Measurements from ENCODE around the gene TRPM3. TPM values are rescaled to one million over a fixed set of nuclear protein-coding genes. Genes with fewer than 3 reads are reported as not detected.

The TRPM3 gene
- total RNA-seq, 6 donors from 2014 or later: 0.10 to 1.0 (median 0.17) TPM; not detected in 1

GRCh38 chr9:70535546-70536323 is 585.7 kb downstream of the TRPM3 start:
- ATAC-seq (ENCODE audit: low FRiP score in 2 of 2) (no peak), DNase-seq (no peak)
- no peaks in the 10 kb centered on the region for H3K4me1 ChIP-seq
- H3K4me3 ChIP-seq: no peak overlapping the region
- WGBS, 2 donors: 85 to 88% methylated on average over 16 of the region's 16 CpGs
- no peaks in the 10 kb centered on the region for H3K27me3 ChIP-seq
- no peak overlapping the region for H3K27ac ChIP-seq
- H3K36me3 ChIP-seq: no peaks in the 10 kb centered on the region
- H3K9me3 ChIP-seq: no peaks in the 10 kb centered on the region
- no peak for TF ChIP-seq POLR2AphosphoS5 (IDR thresholded peaks at IDR 0.05)
- no peak for TF ChIP-seq EP300 (IDR thresholded peaks at IDR 0.05)
- TF ChIP-seq POLR2A (IDR thresholded peaks at IDR 0.05): no peak
- no peak for TF ChIP-seq CTCF (IDR thresholded peaks at IDR 0.05)

- no peak for TF ChIP-seq EP300 (IDR thresholded peaks at IDR 0.05)
Measured at GRCh38 chr9:70534471-70534870, 587.0 kb downstream of the TRPM3 start.

GRCh38 chr9:70534061-70534460 is 587.4 kb downstream of the TRPM3 start:
- 88 to 89% methylated on average over 4 of the region's 4 CpGs for WGBS, 2 donors
- Histone ChIP-seq H3K9me3 (no peaks in the 10 kb centered on the region), H3K27me3 (no peaks in the 10 kb centered on the region), H3K4me1 (no peaks in the 10 kb centered on the region), H3K4me3 (no peak overlapping the region), H3K27ac (no peak overlapping the region), H3K36me3 (no peaks in the 10 kb centered on the region)
- TF ChIP-seq EP300 (IDR thresholded peaks at IDR 0.05): no peak
- TF ChIP-seq POLR2A (IDR thresholded peaks at IDR 0.05): no peak
- TF ChIP-seq POLR2AphosphoS5 (IDR thresholded peaks at IDR 0.05): no peak
- no peak for TF ChIP-seq CTCF (IDR thresholded peaks at IDR 0.05)
- no peak for DNase-seq
- ATAC-seq (ENCODE audit: low FRiP score in 2 of 2): no peak

More at GRCh38 chr9:70534471-70534870, 587.0 kb downstream of the TRPM3 start:
- H3K4me3 ChIP-seq: no peak overlapping the region
- H3K36me3 ChIP-seq: no peaks in the 10 kb centered on the region
- H3K9me3 ChIP-seq: no peaks in the 10 kb centered on the region
- no peaks in the 10 kb centered on the region for H3K27me3 ChIP-seq
- no peak for DNase-seq
- no peaks in the 10 kb centered on the region for H3K4me1 ChIP-seq
- no peak for ATAC-seq (ENCODE audit: low FRiP score in 2 of 2)
- H3K27ac ChIP-seq: no peak overlapping the region

- H3K9me3 ChIP-seq: no peaks in the 10 kb centered on the region
- DNase-seq (no peak), ATAC-seq (ENCODE audit: low FRiP score in 2 of 2) (no peak)
- H3K27me3 ChIP-seq: no peaks in the 10 kb centered on the region
- no peak for TF ChIP-seq POLR2AphosphoS5 (IDR thresholded peaks at IDR 0.05)
- no peak for TF ChIP-seq EP300 (IDR thresholded peaks at IDR 0.05)
- TF ChIP-seq CTCF (IDR thresholded peaks at IDR 0.05): no peak
- no peak for TF ChIP-seq POLR2A (IDR thresholded peaks at IDR 0.05)
- no peak overlapping the region for H3K27ac ChIP-seq
- H3K4me3 ChIP-seq: no peak overlapping the region
- no peaks in the 10 kb centered on the region for H3K4me1 ChIP-seq
- H3K36me3 ChIP-seq: no peaks in the 10 kb centered on the region
- 78 to 88% methylated on average over 5 of the region's 5 CpGs for WGBS, 2 donors
Measured at GRCh38 chr9:70533492-70533891, 587.9 kb downstream of the TRPM3 start.

- ATAC-seq (ENCODE audit: low FRiP score in 2 of 2): no peak
- H3K27me3 ChIP-seq: no peaks in the 10 kb centered on the region
- WGBS, 2 donors: 74 to 77% methylated on average over 6 of the region's 6 CpGs
- H3K27ac ChIP-seq: no peak overlapping the region
- no peak for DNase-seq
- no peaks in the 10 kb centered on the region for H3K36me3 ChIP-seq
- no peak for TF ChIP-seq EP300 (IDR thresholded peaks at IDR 0.05)
- no peak for TF ChIP-seq POLR2AphosphoS5 (IDR thresholded peaks at IDR 0.05)
- TF ChIP-seq CTCF (IDR thresholded peaks at IDR 0.05): no peak
- TF ChIP-seq POLR2A (IDR thresholded peaks at IDR 0.05): no peak
- no peaks in the 10 kb centered on the region for H3K4me1 ChIP-seq
- H3K4me3 ChIP-seq: no peak overlapping the region
- H3K9me3 ChIP-seq: no peaks in the 10 kb centered on the region
Measured at GRCh38 chr9:70532716-70533115, 588.7 kb downstream of the TRPM3 start.
